GM18505 (cell line): ENCODE data around the gene NRARP.

Experiments
- ATAC-seq: cut with Tn5 transposase; IDR thresholded peaks from one replicate; pipeline ENCODE4 v1.9.1; 2021; ENCODE audit not compliant: unreplicated experiment
- POLR2A ChIP-seq: IDR thresholded peaks from 4 replicates; pipeline ENCODE4 v1.6.1; 2011; ENCODE audit warnings: borderline replicate concordance; ENCODE audit not compliant: insufficient read depth, insufficient read length; ENCODE audit errors: extremely low read depth

Gene NRARP

GRCh38 chr9:137293482-137294090 lies 8.5 kb downstream of the NRARP start:
- TF ChIP-seq POLR2A = no peak
- ATAC-seq = no peak

- no peak for ATAC-seq
- no peak for TF ChIP-seq POLR2A
Measured at GRCh38 chr9:137293094-137293481, 9.0 kb downstream of the NRARP start.

- ATAC-seq = no peak
- TF ChIP-seq POLR2A = no peak
Measured at GRCh38 chr9:137286975-137287383, 15.1 kb downstream of the NRARP start.

DNA sequence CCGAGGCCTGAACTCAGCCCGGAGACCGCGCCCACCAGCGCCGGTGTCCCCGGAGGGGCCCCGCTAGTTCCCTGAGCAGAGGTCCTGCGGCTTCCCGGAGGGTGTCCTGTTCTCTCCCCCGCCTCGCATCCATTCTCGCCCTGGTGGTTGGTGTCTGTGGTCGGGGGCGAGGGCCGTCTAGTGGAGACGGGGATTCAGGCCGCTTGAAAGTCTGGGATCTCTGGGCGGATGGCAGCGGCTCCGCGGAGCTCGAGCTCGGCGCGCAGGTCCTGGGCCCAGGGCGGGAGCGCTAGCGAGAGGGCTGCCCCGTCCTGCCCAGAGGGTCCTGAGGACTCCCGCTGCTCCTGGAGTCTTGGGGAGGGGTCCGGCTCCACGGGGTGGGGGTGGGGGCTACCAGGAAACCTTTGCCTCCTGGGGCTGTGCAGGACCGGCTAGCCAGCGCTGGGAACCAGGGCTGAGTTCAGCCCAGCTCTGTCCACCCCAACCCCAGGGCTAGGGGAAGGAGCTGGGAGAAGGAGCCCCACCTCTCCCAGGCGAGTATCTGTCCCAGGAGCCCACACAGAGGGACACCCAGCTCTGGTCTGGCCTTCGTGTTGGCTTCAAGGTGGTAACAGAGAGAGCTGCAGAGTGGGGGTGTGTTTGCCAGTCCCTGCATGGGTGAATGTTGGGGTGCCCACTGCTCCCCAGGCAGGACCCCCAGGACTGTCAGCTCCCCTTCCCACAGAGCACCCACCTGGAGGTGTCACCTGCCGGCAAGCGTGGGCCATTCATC lies 20.5 kb downstream of the NRARP start:
- ATAC-seq = no peak
- no peak for TF ChIP-seq POLR2A

DNA sequence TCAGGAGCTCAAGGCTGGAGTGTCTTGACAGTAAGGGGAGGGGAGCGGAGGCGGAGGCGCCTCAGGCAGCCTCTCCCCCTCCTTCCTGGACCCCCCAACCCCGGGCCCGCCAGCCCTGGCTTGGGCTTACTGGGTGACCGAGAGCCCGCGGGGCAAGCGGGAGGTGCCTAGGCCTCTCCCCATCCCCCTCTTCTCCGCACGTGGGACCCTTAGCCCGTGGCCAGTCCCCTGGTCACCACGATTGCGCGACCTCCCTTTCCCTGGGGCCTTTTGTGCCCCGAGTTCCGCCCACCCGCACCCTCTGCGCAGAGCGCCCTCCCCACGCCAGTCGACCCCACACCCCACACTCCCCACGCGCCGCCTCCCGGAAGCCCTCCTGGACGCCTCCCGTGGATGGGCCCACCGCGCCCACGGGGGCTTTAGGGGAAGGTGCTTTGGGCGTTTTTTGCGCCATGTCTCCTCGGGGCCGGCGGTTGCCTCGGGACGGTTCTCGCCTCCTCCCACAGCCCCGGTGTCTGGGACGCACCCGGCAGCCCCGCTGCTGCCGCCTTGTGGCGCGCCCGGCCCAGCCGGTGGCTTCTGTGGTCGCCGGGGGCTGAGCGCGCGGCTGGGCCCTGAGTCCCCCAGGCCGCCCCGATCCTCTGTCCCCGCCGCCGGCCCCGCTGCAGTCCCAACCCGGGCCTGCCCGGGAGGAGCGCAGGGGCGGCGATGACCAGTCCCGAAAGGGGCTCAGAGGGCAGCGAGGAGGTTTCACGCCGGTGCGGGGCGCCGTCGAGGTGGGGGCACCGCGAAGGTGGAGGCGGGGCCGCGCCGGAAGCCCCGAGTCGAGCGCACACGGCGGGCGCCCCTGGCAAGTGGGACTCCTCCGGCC lies 21.4 kb downstream of the NRARP start:
- no peak for TF ChIP-seq POLR2A
- no peak for ATAC-seq

GRCh38 chr9:137279741-137280473 lies 22.2 kb downstream of the NRARP start:
- no peak for TF ChIP-seq POLR2A
- no peak for ATAC-seq

- no peak for ATAC-seq
- no peak for TF ChIP-seq POLR2A
Measured at GRCh38 chr9:137278721-137279711, 23.1 kb downstream of the NRARP start.

GRCh38 chr9:137278061-137278701 lies 23.9 kb downstream of the NRARP start:
- ATAC-seq = no peak
- no peak for TF ChIP-seq POLR2A

GRCh38 chr9:137277329-137278041 lies 24.6 kb downstream of the NRARP start, which contains the start of gene TOR4A:
TSS of gene TOR4A (plus strand) at chr9:137277726. CDS start at chr9:137278690, 964 bp downstream.
- TF ChIP-seq POLR2A = peak; percentile 74
- ATAC-seq = peak; percentile 46

DNA sequence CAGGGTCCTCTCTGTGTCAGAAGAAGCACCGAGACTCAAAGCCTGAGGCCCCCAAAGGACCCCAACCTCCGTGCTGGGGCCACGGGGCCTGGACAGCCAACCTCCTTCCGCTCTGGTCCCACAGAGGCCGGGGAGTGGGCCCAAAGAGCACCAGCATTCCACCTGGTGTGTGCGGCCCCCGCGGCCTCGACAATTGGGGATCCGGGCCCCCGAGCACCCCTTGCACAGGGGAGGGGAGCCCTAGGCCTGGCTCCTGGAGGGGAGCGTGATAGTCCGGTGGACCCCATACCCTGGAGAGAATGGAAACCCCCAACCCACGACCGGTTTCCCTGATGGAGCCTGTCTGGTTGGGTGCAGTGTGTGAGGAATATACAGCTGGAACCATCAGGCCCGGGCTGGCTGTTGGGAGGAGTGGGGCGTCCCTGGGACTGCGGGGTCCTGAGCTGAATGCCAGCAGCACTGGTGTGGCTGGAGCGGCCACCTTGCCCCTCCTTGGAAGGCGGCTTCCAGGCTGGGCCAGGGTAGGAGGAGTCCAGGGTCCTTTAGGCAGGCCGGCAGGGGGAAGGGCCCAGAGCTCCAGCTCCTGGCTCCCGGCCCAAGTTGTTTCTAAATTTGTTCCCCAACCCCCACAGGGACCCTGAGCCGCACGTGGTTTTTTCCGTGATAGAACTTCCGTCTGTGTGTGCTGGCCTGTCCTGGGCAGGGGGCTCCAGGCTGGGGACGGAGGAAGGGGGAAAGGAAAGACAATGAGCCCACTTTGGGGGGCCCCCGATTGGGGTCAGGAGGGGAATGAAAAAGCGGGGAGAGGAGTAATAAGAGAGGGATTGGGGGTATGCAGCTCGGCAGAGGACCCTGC lies 25.4 kb downstream of the NRARP start:
- no peak for ATAC-seq

More for the DNA sequence above, 25.4 kb downstream of the NRARP start:
- no peak for TF ChIP-seq POLR2A
